ENCODE results near the gene CNR2. TPM values are rescaled to one million over a fixed set of nuclear protein-coding genes. Genes with fewer than 3 reads are reported as not detected.
"Not testable (repeated sequence)": the region's sequence is repeated elsewhere in the genome, so short reads cannot be mapped to it uniquely, and the experiment has no call there.

Gene CNR2
- under 1 TPM; 0.04 to 0.07 TPM for total RNA-seq

DNA sequence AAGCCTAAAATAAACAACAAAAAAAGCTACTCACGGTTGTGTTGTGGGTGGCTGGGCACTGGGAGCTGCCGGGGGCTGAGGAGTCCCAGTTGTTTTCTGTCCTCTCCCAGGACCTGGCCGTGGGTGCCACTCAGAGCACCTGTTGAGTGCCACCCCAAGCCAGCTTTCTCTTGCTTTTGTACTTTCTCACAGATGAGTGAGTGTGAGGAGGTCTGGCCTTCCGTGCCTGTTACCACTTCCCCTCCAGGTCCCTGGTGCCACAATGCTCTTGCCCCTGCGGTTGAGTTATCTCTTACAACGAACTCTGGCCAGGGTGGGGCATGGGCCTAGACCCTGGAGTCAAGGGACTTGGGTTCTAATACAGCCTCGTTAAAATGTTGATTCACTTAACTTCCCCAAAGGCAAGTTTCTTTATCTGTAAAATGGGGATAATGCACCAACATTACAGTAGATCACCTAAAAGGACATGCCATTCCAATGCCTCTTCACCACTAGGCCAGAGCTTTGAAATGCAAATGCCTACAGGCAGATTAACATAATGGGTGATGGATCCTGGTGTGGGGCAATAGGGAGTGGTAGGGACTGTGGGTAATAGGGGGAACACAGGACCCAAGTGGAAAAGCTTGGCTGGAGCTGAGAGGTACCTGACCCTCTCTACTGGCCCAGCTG is at the start of gene CNR2:
TSS of gene CNR2 (minus strand) at position 151 of the 669 bp plus-strand sequence. CDS start 37,745 bp downstream, outside the sequence.
- H3K4me3 Mint-ChIP-seq = no peak within 1 kb of the TSS
- peaks cover 55% of the 10 kb centered on the region for H3K4me1 Mint-ChIP-seq

GRCh38 chr1:23960291-23961020 is 47.3 kb upstream of the CNR2 start:
- Mint-ChIP-seq H3K4me3 (peak overlapping the region; percentile 100), H3K36me3 (ENCODE audit: low read depth) (peaks cover 51% of the 10 kb centered on the region), H3K27me3 (no peaks in the 10 kb centered on the region), H3K9me3 (no peaks in the 10 kb centered on the region), H3K4me1 (peaks cover 72% of the 10 kb centered on the region), H3K27ac (peak overlapping the region; percentile 100)
- ChIA-PET CTCF (interaction anchor here (0.8 to 1.9 kb wide), 3 partner anchors 11 to 20 kb away, joined by 3 to 9 read pairs (median 4); partner anchors contain the start of gene SRSF10), POLR2A (interaction anchor here (0.7 to 1.7 kb wide), 2 partner anchors 20 kb away, joined by 5 to 9 read pairs; partner anchors contain the start of gene SRSF10)
- DNase-seq = no peak

More for the DNA sequence above, at the start of gene CNR2:
- CTCF ChIA-PET = no interaction called here
- no peaks in the 10 kb centered on the region for H3K9me3 Mint-ChIP-seq
- no peaks in the 10 kb centered on the region for H3K36me3 Mint-ChIP-seq (ENCODE audit: low read depth)
- peak within 1 kb of the TSS; percentile 64 for H3K27ac Mint-ChIP-seq
- DNase-seq = peak; percentile 39
- POLR2A ChIA-PET = no interaction called here
- no peaks in the 10 kb centered on the region for H3K27me3 Mint-ChIP-seq

DNA sequence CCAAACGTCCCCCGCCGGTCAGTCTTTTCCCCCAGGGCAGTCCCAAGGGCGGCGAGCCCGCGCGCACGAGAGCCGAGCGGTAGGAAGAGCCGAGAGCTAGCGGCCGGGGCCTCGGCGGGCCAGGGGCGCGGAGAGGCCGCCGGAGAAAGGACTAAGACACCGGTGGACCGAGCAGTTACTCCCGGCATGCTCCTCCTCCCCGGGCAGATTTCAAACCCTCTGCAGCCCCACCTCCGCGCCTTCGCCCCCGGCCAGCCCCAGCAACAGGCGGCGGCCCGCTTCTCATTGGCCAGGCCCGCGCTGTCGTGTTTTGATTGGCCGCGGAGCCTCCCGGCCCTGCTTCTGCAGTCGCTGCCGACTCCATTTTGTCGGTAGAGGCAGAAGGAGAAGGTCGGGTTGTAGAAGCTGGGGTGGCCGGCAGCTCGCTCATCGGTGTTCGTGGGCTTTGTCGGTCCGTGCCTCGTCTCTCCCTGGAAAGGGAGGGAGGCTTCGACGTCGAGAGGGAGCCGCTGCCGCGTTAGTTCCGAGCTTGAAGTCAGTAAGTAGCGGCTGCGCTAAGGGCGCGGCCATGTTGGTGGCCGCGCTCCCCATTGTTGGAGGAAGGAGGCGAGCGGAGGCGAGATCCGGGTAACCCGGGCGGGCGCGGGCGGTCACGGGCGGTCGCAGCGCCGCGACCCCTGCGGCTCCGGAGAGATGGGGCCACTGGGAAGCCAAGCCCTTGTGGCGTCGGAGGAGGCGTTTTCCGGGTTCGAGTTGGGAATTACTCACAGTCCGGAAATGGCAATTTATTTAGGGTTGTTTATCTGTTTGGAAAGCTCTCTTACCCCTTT is 46.5 kb upstream of the CNR2 start, which contains the start of gene PNRC2:
TSS of gene PNRC2 (plus strand) at position 368 of the 830 bp plus-strand sequence. CDS start 1,630 bp downstream, outside the sequence.
- ChIA-PET CTCF (interaction anchor here (0.7 to 1.9 kb wide), 4 partner anchors 8 to 22 kb away, joined by 3 to 9 read pairs (median 4); partner anchors contain the start of gene SRSF10), POLR2A (interaction anchor here (1.7 kb wide), 1 partner anchor 21 kb away, joined by 9 read pairs; the partner anchor contains the start of gene SRSF10)
- no peaks in the 10 kb centered on the region for H3K9me3 Mint-ChIP-seq
- peaks cover 72% of the 10 kb centered on the region for H3K4me1 Mint-ChIP-seq
- DNase-seq = peak; percentile 97
- peak within 1 kb of the TSS; percentile 100 for H3K4me3 Mint-ChIP-seq
- H3K27me3 Mint-ChIP-seq = no peaks in the 10 kb centered on the region
- H3K27ac Mint-ChIP-seq = peak within 1 kb of the TSS; percentile 100
- H3K36me3 Mint-ChIP-seq (ENCODE audit: low read depth) = peaks cover 45% of the 10 kb centered on the region

- ChIA-PET CTCF (interaction anchor here (0.7 to 1.9 kb wide), 4 partner anchors 9 to 22 kb away, joined by 3 to 9 read pairs (median 4); partner anchors contain the start of gene SRSF10), POLR2A (interaction anchor here (1.7 kb wide), 1 partner anchor 22 kb away, joined by 9 read pairs; the partner anchor contains the start of gene SRSF10)
- peaks cover 68% of the 10 kb centered on the region for H3K4me1 Mint-ChIP-seq
- H3K27ac Mint-ChIP-seq = peak overlapping the region; percentile 100
- peak; percentile 96 for DNase-seq
- peaks cover 37% of the 10 kb centered on the region for H3K36me3 Mint-ChIP-seq (ENCODE audit: low read depth)
- H3K9me3 Mint-ChIP-seq = no peaks in the 10 kb centered on the region
- no peaks in the 10 kb centered on the region for H3K27me3 Mint-ChIP-seq
- H3K4me3 Mint-ChIP-seq = peak overlapping the region; percentile 100
Observed at GRCh38 chr1:23958810-23959460, 45.8 kb upstream of the CNR2 start.

- H3K36me3 Mint-ChIP-seq (ENCODE audit: low read depth) = peaks cover 30% of the 10 kb centered on the region
Observed at GRCh38 chr1:23958040-23958809, 45.1 kb upstream of the CNR2 start.

GRCh38 chr1:23957096-23957495 is 43.9 kb upstream of the CNR2 start:
- no peaks in the 10 kb centered on the region for H3K27me3 Mint-ChIP-seq
- peak overlapping the region; percentile 100 for H3K27ac Mint-ChIP-seq
- H3K36me3 Mint-ChIP-seq (ENCODE audit: low read depth) = peaks cover 23% of the 10 kb centered on the region
- H3K9me3 Mint-ChIP-seq = no peaks in the 10 kb centered on the region
- peak overlapping the region; percentile 36 for H3K4me3 Mint-ChIP-seq
- DNase-seq = no peak
- ChIA-PET CTCF (interaction anchor here (0.6 kb wide), 1 partner anchor 681 kb away, joined by 4 read pairs; no protein-coding TSS in a partner anchor), POLR2A (no interaction called here)
- peaks cover 53% of the 10 kb centered on the region for H3K4me1 Mint-ChIP-seq

More at GRCh38 chr1:23958040-23958809, 45.1 kb upstream of the CNR2 start:
- CTCF ChIA-PET = interaction anchor here (0.6 to 1.9 kb wide), 3 partner anchors 15 to 302 kb away, joined by 3 to 9 read pairs (median 4); partner anchors contain the start of gene SRSF10
- DNase-seq, H3K27me3 Mint-ChIP-seq, H3K9me3 Mint-ChIP-seq: not testable (repeated sequence)
- peak overlapping the region; percentile 100 for H3K4me3 Mint-ChIP-seq
- peaks cover 61% of the 10 kb centered on the region for H3K4me1 Mint-ChIP-seq
- peak overlapping the region; percentile 100 for H3K27ac Mint-ChIP-seq
- POLR2A ChIA-PET = interaction anchor here (1.7 kb wide), 1 partner anchor 22 kb away, joined by 9 read pairs; the partner anchor contains the start of gene SRSF10

DNA sequence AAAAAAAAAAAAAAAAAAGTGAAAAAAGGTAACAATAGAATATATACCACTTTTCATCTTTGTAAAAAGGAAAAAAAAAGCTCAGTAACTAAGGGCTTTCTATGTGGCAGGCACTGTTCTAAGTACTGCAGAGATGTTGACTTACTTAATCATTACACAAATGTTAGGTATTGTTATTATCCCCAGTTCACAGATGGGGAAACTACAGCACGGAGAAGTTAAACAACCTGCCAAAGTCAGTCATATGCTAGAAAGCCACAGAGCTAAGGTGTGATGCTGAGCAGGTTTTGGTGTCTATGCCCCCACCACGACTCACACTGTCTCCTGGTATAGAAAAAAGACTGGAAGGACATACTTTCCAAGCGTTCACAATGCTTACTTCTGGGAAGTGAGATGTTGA is 39.9 kb upstream of the CNR2 start:
- no peak for DNase-seq
- ChIA-PET CTCF (interaction anchor here (0.6 kb wide), 2 partner anchors 43 to 1030 kb away, joined by 3 to 5 read pairs; no protein-coding TSS in a partner anchor), POLR2A (no interaction called here)
- Mint-ChIP-seq H3K4me1 (peaks cover 35% of the 10 kb centered on the region), H3K27me3 (no peaks in the 10 kb centered on the region), H3K27ac (no peak overlapping the region), H3K4me3 (no peak overlapping the region), H3K9me3 (no peaks in the 10 kb centered on the region), H3K36me3 (ENCODE audit: low read depth) (no peaks in the 10 kb centered on the region)

GRCh38 chr1:23947366-23947765 is 34.2 kb upstream of the CNR2 start:
- peaks cover 3% of the 10 kb centered on the region for H3K4me1 Mint-ChIP-seq
- no peak overlapping the region for H3K4me3 Mint-ChIP-seq
- H3K9me3 Mint-ChIP-seq = peaks cover 7% of the 10 kb centered on the region
- H3K27ac Mint-ChIP-seq = no peak overlapping the region
- ChIA-PET POLR2A (no interaction called here), CTCF (no interaction called here)
- peaks cover 1% of the 10 kb centered on the region for H3K36me3 Mint-ChIP-seq (ENCODE audit: low read depth)
- H3K27me3 Mint-ChIP-seq = peaks cover 27% of the 10 kb centered on the region
- DNase-seq = no peak

GRCh38 chr1:23936481-23937176 is 23.5 kb upstream of the CNR2 start:
- H3K27ac Mint-ChIP-seq = no peak overlapping the region
- no peak overlapping the region for H3K4me3 Mint-ChIP-seq
- ChIA-PET POLR2A (no interaction called here), CTCF (no interaction called here)
- no peaks in the 10 kb centered on the region for H3K4me1 Mint-ChIP-seq
- H3K36me3 Mint-ChIP-seq (ENCODE audit: low read depth) = no peaks in the 10 kb centered on the region
- DNase-seq = no peak
- no peaks in the 10 kb centered on the region for H3K9me3 Mint-ChIP-seq
- H3K27me3 Mint-ChIP-seq = peaks cover 4% of the 10 kb centered on the region

- Mint-ChIP-seq H3K27ac (no peak overlapping the region), H3K27me3 (peaks cover 6% of the 10 kb centered on the region)
- CTCF ChIA-PET = interaction anchor here (1.0 kb wide), 1 partner anchor 17 kb away, joined by 3 read pairs; no protein-coding TSS in a partner anchor
Observed at GRCh38 chr1:23931491-23931880, 18.3 kb upstream of the CNR2 start.

More at GRCh38 chr1:23931491-23931880, 18.3 kb upstream of the CNR2 start:
- H3K4me3 Mint-ChIP-seq = no peak overlapping the region
- DNase-seq = no peak
- no peaks in the 10 kb centered on the region for H3K36me3 Mint-ChIP-seq (ENCODE audit: low read depth)
- no peaks in the 10 kb centered on the region for H3K9me3 Mint-ChIP-seq
- POLR2A ChIA-PET = no interaction called here
- no peaks in the 10 kb centered on the region for H3K4me1 Mint-ChIP-seq

Data from activated CD4-positive, alpha-beta T cell treated with anti-CD3 and anti-CD28 coated beads, Interleukin-2, amount 10 ng/mL, durations not matched to agents 7 days and 5 days (primary cell).